ENCODE measurements around the gene IQUB.
"Not testable (repeated sequence)": the region's sequence is repeated elsewhere in the genome, so short reads cannot be mapped to it uniquely, and the experiment has no call there.

The IQUB gene

GRCh38 chr7:123485187-123485586 is 49.2 kb downstream of the IQUB start:
- DNase-seq: no peak

GRCh38 chr7:123484199-123484598 is 50.2 kb downstream of the IQUB start:
- no peak for DNase-seq

- no peak for DNase-seq
These were observed 54.3 kb downstream of the IQUB start for GRCh38 chr7:123480107-123480506.

- not testable (repeated sequence) for DNase-seq
These were observed 56.3 kb downstream of the IQUB start for GRCh38 chr7:123478056-123478455.

GRCh38 chr7:123472750-123473445 is 61.5 kb downstream of the IQUB start:
- no peak for DNase-seq

- no peak for DNase-seq
These were observed 62.1 kb downstream of the IQUB start for GRCh38 chr7:123472327-123472726.

- no peak for DNase-seq
These were observed 66.1 kb downstream of the IQUB start for GRCh38 chr7:123468303-123468702.

- no peak for DNase-seq
These were observed 70.5 kb downstream of the IQUB start for GRCh38 chr7:123463890-123464289.

GRCh38 chr7:123460616-123461015 is 73.8 kb downstream of the IQUB start:
- DNase-seq: no peak

- DNase-seq: no peak
These were observed 78.4 kb downstream of the IQUB start for GRCh38 chr7:123455965-123456470.

GRCh38 chr7:123440101-123440548 is 94.3 kb downstream of the IQUB start:
- no peak for DNase-seq

- DNase-seq: no peak
These were observed 95.2 kb downstream of the IQUB start for GRCh38 chr7:123439191-123439590.

- DNase-seq: no peak
These were observed 96.9 kb downstream of the IQUB start for GRCh38 chr7:123437447-123437995.

- DNase-seq: no peak
These were observed 99.2 kb downstream of the IQUB start for GRCh38 chr7:123435080-123435700.

GRCh38 chr7:123433665-123434064 is 100.7 kb downstream of the IQUB start:
- DNase-seq: no peak

- DNase-seq: no peak
These were observed 101.8 kb downstream of the IQUB start for GRCh38 chr7:123432601-123433000.

GRCh38 chr7:123431075-123431614 is 103.2 kb downstream of the IQUB start:
- no peak for DNase-seq

GRCh38 chr7:123425246-123425645 is 109.1 kb downstream of the IQUB start:
- no peak for DNase-seq

GRCh38 chr7:123424463-123424862 is 109.9 kb downstream of the IQUB start:
- DNase-seq: no peak

- no peak for DNase-seq
These were observed 110.8 kb downstream of the IQUB start for GRCh38 chr7:123423622-123424021.

- no peak for DNase-seq
These were observed 116.8 kb downstream of the IQUB start for GRCh38 chr7:123417580-123417979.

- DNase-seq: no peak
These were observed 118.8 kb downstream of the IQUB start for GRCh38 chr7:123415625-123416024.

GRCh38 chr7:123410273-123410904 is 124.0 kb downstream of the IQUB start:
- DNase-seq: no peak

Data from stimulated activated CD4-positive, alpha-beta T cell treated with anti-CD3 and anti-CD28 coated beads, Interleukin-1b, Interleukin-23, amount 100 ng/mL, for 48 hours (primary cell).